H9 (cell line): ENCODE data around the gene SEMA4C. TPM values are rescaled to one million over a fixed set of nuclear protein-coding genes. Genes with fewer than 3 reads are reported as not detected.

Experiments
- DNase-seq: peaks from one replicate; pipeline ENCODE4 v3.0.0-alpha.2; 2017
- H2AFZ ChIP-seq: one replicate; pipeline ENCODE4 v1.6.1; 2013; ENCODE audit warnings: mild to moderate bottlenecking, low read length, control low read depth, moderate library complexity
- H2AK5ac ChIP-seq: 2 replicates; pipeline ENCODE4 v1.6.1; 2013; ENCODE audit warnings: low read length, control low read depth, mixed read lengths; ENCODE audit not compliant: insufficient read length
- H2BK120ac ChIP-seq: one replicate; pipeline ENCODE4 v1.6.1; 2013; ENCODE audit warnings: low read depth, mild to moderate bottlenecking, low read length, control low read depth, inconsistent platforms; ENCODE audit not compliant: poor library complexity, severe bottlenecking
- H2BK12ac ChIP-seq: 2 replicates; pipeline ENCODE4 v1.6.1; 2013; ENCODE audit warnings: low read length, control low read depth, mixed read lengths, low read depth; ENCODE audit not compliant: insufficient read length
- H2BK15ac ChIP-seq: 2 replicates; pipeline ENCODE4 v1.6.1; 2013; ENCODE audit warnings: low read depth, low read length, control low read depth
- H2BK20ac ChIP-seq: one replicate; pipeline ENCODE4 v1.6.1; 2013; ENCODE audit warnings: low read depth, mild to moderate bottlenecking, low read length, control low read depth, inconsistent platforms; ENCODE audit not compliant: poor library complexity, severe bottlenecking
- H2BK5ac ChIP-seq: 2 replicates; pipeline ENCODE4 v1.6.1; 2013; ENCODE audit warnings: low read length, control low read depth, mixed read lengths; ENCODE audit not compliant: insufficient read length
- H3K14ac ChIP-seq: 2 replicates; pipeline ENCODE4 v1.6.1; 2013; ENCODE audit warnings: low read length, control low read depth; ENCODE audit not compliant: insufficient read depth
- H3K18ac ChIP-seq: 2 replicates; pipeline ENCODE4 v1.6.1; 2013; ENCODE audit warnings: low read depth, mild to moderate bottlenecking, mixed read lengths, low read length, control low read depth; ENCODE audit not compliant: insufficient read length
- H3K23ac ChIP-seq: 2 replicates; pipeline ENCODE4 v1.6.1; 2013; ENCODE audit warnings: low read length, control low read depth, mixed read lengths, low read depth; ENCODE audit not compliant: insufficient read length
- H3K23me2 ChIP-seq: 2 replicates; pipeline ENCODE4 v1.6.1; 2013; ENCODE audit warnings: low read depth, mild to moderate bottlenecking, mixed read lengths, low read length, control low read depth; ENCODE audit not compliant: insufficient read length, poor library complexity, severe bottlenecking
- H3K27ac ChIP-seq: 2 replicates; pipeline ENCODE4 v1.5.1; 2013; ENCODE audit warnings: low read length, control low read depth, mixed read lengths, low read depth; ENCODE audit not compliant: insufficient read length
- H3K27me3 ChIP-seq: 2 replicates; pipeline ENCODE4 v1.6.1; 2013; ENCODE audit warnings: low read length, control low read depth, inconsistent platforms; ENCODE audit not compliant: insufficient read depth
- H3K4ac ChIP-seq: 2 replicates; pipeline ENCODE4 v1.6.1; 2013; ENCODE audit warnings: low read depth, mild to moderate bottlenecking, control low read depth, inconsistent platforms, low read length, moderate library complexity
- H3K4me1 ChIP-seq: 2 replicates; pipeline ENCODE4 v1.6.1; 2013; ENCODE audit warnings: low read length, control low read depth, inconsistent platforms; ENCODE audit not compliant: insufficient read depth
- H3K4me2 ChIP-seq: 2 replicates; pipeline ENCODE4 v1.6.1; 2013; ENCODE audit warnings: low read length, control low read depth, mixed read lengths; ENCODE audit not compliant: insufficient read length, insufficient read depth
- H3K56ac ChIP-seq: 2 replicates; pipeline ENCODE4 v1.6.1; 2013; ENCODE audit warnings: low read depth, mild to moderate bottlenecking, mixed read lengths, low read length, control low read depth; ENCODE audit not compliant: insufficient read length
- H3K79me1 ChIP-seq: 2 replicates; pipeline ENCODE4 v1.6.1; 2013; ENCODE audit warnings: low read depth, mild to moderate bottlenecking, moderate library complexity, low read length, control low read depth, inconsistent platforms; ENCODE audit not compliant: insufficient read depth, poor library complexity, severe bottlenecking
- H3K79me2 ChIP-seq: 2 replicates; pipeline ENCODE4 v1.6.1; 2013; ENCODE audit warnings: low read length, control low read depth, inconsistent platforms; ENCODE audit not compliant: insufficient read depth
- H3K9ac ChIP-seq: 2 replicates; pipeline ENCODE4 v1.6.1; 2013; ENCODE audit warnings: low read length, control low read depth, mixed read lengths; ENCODE audit not compliant: insufficient read length; ENCODE audit errors: extremely low read depth
- H3K9me3 ChIP-seq: one replicate; pipeline ENCODE4 v1.6.1; 2013; ENCODE audit warnings: low read depth, low read length, inconsistent platforms; ENCODE audit not compliant: control insufficient read depth
- H3T11ph ChIP-seq: one replicate; pipeline ENCODE4 v1.6.1; 2013; ENCODE audit warnings: mild to moderate bottlenecking, low read length, control low read depth, inconsistent platforms
- H4K20me1 ChIP-seq: one replicate; pipeline ENCODE4 v1.6.1; 2013; ENCODE audit not compliant: control insufficient read depth, insufficient read length, insufficient read depth
- H4K5ac ChIP-seq: 2 replicates; pipeline ENCODE4 v1.6.1; 2013; ENCODE audit warnings: low read depth, mild to moderate bottlenecking, mixed read lengths, low read length, control low read depth; ENCODE audit not compliant: insufficient read length
- H4K8ac ChIP-seq: replicated peaks from 2 replicates; pipeline ENCODE4 v1.6.1; 2013; ENCODE audit warnings: low read length, control low read depth, mixed read lengths, low read depth; ENCODE audit not compliant: insufficient read length
- H4K91ac ChIP-seq: 2 replicates; pipeline ENCODE4 v1.6.1; 2013; ENCODE audit warnings: low read depth, mild to moderate bottlenecking, moderate library complexity, mixed read lengths, low read length, control low read depth; ENCODE audit not compliant: insufficient read length
- H3K27ac Mint-ChIP-seq, 3 experiments: 2 replicates in 2 of 3; 3 replicates in 1 of 3; pipeline ENCODE4 v1.8.0; 2020 to 2021; ENCODE audit warnings: mixed read lengths in 3 of 3, mild to moderate bottlenecking in 1 of 3, moderate library complexity in 1 of 3
- H3K27me3 Mint-ChIP-seq: 2 replicates; pipeline ENCODE4 v1.8.0; 2021; ENCODE audit warnings: low read depth, mild to moderate bottlenecking, moderate library complexity, mixed read lengths
- H3K36me3 Mint-ChIP-seq, 3 experiments: 2 replicates in 2 of 3; 3 replicates in 1 of 3; pipeline ENCODE4 v1.8.0; 2020 to 2021; ENCODE audit warnings: low read depth in 3 of 3, mixed read lengths in 3 of 3; ENCODE audit not compliant: insufficient read depth in 1 of 3
- H3K4me1 Mint-ChIP-seq, 2 experiments: 2 replicates each; pipeline ENCODE4 v1.8.0; 2020; ENCODE audit warnings: mixed read lengths in 2 of 2
- H3K4me3 Mint-ChIP-seq, 2 experiments: 2 replicates in 1 of 2; 3 replicates in 1 of 2; pipeline ENCODE4 v1.8.0; 2020 to 2021; ENCODE audit warnings: mild to moderate bottlenecking in 2 of 2, mixed read lengths in 2 of 2, moderate library complexity in 1 of 2
- H3K9me3 Mint-ChIP-seq, 2 experiments: 2 replicates in 1 of 2; 3 replicates in 1 of 2; pipeline ENCODE4 v1.8.0; 2020; ENCODE audit warnings: mild to moderate bottlenecking in 2 of 2, mixed read lengths in 2 of 2, moderate library complexity in 1 of 2
- WGBS: extraction: QIAGEN DNeasy Blood & Tissue Kit; methylation state at CpG from one replicate; pipeline ENCODE4 v1.1.7; 2013; ENCODE audit warnings: missing lambda C conversion rate, low lambda C conversion rate, mixed read lengths; ENCODE audit not compliant: insufficient read length; ENCODE audit errors: extremely low coverage; 5-methylcytosine and 5-hydroxymethylcytosine counted together
- total RNA-seq: library from RNA; stranded (reverse); gene quantifications from 2 replicates; pipeline ENCODE4 v1.2.1, GENCODE V29; 2021
- TF ChIP-seq, protein P1 (sequence below): fragments of 200-600 bp; sonication (generic); conservative IDR thresholded peaks from 3 replicates; pipeline ENCODE4 v1.8.0; 2021; ENCODE audit warnings: antibody characterized with exemption, mild to moderate bottlenecking

SEMA4C gene
- total RNA-seq, 1 experiment from 2014 or later = 81.6 TPM

- Histone ChIP-seq H2BK20ac (no peak overlapping the region), H3T11ph (no peak overlapping the region), H4K20me1 (no peaks in the 10 kb centered on the region), H3K9ac (no peak overlapping the region), H4K5ac (no peak overlapping the region), H3K56ac (no peak overlapping the region), H4K91ac (no peak overlapping the region), H3K27ac (no peak overlapping the region), H3K79me2 (peaks cover 2% of the 10 kb centered on the region; the same call in 1 of the 2 replicates), H3K18ac (no peak overlapping the region), H2BK12ac (no peak overlapping the region), H3K23me2 (peaks cover 13% of the 10 kb centered on the region), H3K4me2 (no peak overlapping the region), H2BK120ac (no peak overlapping the region), H2AK5ac (no peak overlapping the region), H3K27me3 (no peaks in the 10 kb centered on the region), H2BK5ac (no peak overlapping the region), H3K14ac (no peak overlapping the region), H3K4ac (no peak overlapping the region), H2AFZ (no peak overlapping the region), H3K4me1 (no peaks in the 10 kb centered on the region; the same call in 1 of the 2 replicates), H3K9me3 (no peaks in the 10 kb centered on the region), H4K8ac (no peak overlapping the region), H3K23ac (no peak overlapping the region), H3K79me1 (peaks cover 3% of the 10 kb centered on the region), H2BK15ac (no peak overlapping the region)
- no peaks in the 10 kb centered on the region for H3K9me3 Mint-ChIP-seq
- peaks cover 0 to 5% (median 2%) of the 10 kb centered on the region in 3 experiments; a peak in 4 of 7 replicates for H3K36me3 Mint-ChIP-seq
- H3K27ac Mint-ChIP-seq = no peak overlapping the region
- TF ChIP-seq, protein P1, sequence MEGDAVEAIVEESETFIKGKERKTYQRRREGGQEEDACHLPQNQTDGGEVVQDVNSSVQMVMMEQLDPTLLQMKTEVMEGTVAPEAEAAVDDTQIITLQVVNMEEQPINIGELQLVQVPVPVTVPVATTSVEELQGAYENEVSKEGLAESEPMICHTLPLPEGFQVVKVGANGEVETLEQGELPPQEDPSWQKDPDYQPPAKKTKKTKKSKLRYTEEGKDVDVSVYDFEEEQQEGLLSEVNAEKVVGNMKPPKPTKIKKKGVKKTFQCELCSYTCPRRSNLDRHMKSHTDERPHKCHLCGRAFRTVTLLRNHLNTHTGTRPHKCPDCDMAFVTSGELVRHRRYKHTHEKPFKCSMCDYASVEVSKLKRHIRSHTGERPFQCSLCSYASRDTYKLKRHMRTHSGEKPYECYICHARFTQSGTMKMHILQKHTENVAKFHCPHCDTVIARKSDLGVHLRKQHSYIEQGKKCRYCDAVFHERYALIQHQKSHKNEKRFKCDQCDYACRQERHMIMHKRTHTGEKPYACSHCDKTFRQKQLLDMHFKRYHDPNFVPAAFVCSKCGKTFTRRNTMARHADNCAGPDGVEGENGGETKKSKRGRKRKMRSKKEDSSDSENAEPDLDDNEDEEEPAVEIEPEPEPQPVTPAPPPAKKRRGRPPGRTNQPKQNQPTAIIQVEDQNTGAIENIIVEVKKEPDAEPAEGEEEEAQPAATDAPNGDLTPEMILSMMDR = no peak
- DNase-seq = no peak
- H3K4me1 Mint-ChIP-seq = peaks cover 47 to 59% of the 10 kb centered on the region in 2 experiments
- WGBS = no CpG with 5 or more reads among the region's 14 CpGs
- no peaks in the 10 kb centered on the region; the same call in 1 of the 2 replicates for H3K27me3 Mint-ChIP-seq
- H3K4me3 Mint-ChIP-seq = peak overlapping the region in 1 of 2 experiments; percentile 23; a peak in 1 of 5 replicates
Measured at GRCh38 chr2:96872591-96873349, 2.9 kb upstream of the SEMA4C start.
